Hematopoietic multipotent progenitor cell treated with erythropoietin and hydrocortisone succinate and interleukin-3 and kit ligand, for 8 days (in vitro differentiated cells): ENCODE data around the gene SDK2.

Experiments
- DNase-seq: peaks from one replicate; pipeline ENCODE4 v3.0.0-alpha.2; 2015

SDK2 gene

DNA sequence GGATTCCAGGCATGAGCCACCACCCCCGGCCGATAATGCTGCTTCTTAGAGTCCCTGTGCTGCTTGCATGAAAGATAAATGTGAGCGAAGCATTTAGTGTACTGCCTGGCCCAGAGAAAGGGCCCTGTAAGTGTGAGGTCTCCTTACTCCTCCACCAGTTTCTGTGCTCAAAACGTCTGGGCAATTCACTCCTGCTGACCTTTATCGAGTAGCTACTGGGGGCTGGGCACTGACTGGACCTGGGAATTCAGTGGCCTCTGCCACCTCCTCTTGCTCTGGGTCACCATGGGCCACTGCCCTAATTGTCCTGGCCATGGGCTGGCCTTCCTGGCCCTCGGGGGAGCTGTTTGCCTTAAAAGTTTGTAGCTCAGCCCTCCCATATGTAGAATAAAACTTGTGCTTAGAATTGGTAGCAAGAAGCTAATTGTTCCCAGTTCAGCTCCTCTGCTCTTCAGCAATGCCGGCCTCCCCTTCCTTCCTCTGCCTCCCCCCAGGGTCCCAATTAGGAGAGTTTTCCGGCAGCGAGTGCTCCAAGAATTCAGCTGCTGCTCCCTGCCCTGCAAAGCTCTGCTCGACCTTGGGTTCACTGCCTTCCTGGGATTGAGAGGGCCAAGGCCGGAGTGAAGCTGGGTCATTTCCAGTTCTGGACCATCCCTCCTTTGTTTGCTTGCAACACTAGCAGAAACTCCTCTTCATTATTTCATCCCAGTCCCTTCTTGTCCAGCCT is 233.5 kb downstream of the SDK2 start:
- no peak for DNase-seq

GRCh38 chr17:73404246-73404645 is 240.0 kb downstream of the SDK2 start:
- no peak for DNase-seq

GRCh38 chr17:73402466-73402865 is 241.8 kb downstream of the SDK2 start:
- no peak for DNase-seq

DNA sequence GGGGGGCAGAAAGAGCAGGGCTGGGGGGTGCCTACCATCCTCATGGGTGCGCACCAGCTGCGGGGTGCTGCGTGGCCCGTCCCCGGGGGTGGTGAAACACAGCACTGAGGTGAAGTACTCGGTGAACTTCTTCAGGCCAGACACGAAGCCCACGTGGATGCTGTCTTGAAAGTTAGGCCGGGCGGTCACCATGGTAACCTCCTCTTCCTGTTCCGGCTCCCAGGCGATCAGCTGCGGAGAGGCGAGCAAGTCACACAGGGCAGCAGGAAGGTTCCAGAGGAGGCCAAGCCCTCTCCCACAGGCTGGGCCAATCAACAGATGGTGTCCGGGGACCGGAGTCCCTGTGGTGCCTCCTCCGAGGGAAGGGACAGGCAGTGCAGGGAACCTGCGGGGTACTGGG is 242.3 kb downstream of the SDK2 start:
- DNase-seq, result peak; percentile 13

DNA sequence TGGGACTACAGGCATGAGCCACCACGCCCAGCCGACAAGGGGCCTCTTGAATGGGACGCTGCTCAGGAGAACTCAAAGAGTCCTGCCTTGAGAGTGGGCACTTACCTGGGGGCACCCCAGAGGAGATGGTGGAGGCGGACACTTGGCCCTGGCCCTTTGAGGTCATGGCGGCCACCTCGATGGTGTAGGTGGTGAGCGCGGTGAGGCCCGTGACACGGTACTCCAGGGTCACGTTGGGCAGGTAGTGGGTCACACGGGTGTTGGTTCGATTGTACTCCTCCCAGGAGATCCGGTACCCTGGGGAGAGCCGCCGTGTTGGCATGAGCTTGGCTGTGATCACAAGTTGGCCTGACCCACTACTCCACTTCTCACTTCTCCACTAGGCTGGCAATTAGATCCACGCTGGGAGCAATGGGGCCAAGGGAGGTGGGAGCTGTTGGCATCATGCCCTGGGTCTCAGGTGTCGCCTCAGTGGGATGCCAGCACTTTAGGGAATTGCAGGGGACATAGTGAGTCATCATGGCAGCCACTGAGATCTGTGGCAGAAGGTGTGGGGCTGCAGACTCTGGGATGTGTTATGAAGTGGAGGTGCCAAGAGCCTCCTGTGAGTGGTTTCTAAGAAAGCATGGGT is 243.2 kb downstream of the SDK2 start:
- no peak for DNase-seq

DNA sequence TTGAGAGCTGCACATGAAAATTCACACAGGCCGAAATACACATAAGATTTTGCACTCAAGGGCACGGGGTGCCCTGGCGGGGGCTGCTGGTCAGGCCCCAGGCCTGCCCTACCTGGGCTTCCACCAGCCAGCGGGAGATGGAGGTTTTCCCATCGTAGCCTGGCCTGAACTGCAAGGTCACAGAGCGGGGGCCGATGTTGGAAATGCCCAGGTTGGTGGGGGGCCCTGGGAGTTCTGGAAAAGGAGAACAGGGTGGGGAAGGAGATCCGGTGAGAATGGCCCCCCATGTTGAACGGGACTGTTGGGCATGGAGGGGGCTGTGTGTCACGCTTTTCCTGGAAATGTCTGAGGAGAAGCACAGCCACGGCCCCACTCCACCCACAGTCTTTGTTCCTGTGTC is 245.2 kb downstream of the SDK2 start:
- no peak for DNase-seq

- no peak for DNase-seq
Observed at GRCh38 chr17:73397856-73398540, 246.2 kb downstream of the SDK2 start.

DNA sequence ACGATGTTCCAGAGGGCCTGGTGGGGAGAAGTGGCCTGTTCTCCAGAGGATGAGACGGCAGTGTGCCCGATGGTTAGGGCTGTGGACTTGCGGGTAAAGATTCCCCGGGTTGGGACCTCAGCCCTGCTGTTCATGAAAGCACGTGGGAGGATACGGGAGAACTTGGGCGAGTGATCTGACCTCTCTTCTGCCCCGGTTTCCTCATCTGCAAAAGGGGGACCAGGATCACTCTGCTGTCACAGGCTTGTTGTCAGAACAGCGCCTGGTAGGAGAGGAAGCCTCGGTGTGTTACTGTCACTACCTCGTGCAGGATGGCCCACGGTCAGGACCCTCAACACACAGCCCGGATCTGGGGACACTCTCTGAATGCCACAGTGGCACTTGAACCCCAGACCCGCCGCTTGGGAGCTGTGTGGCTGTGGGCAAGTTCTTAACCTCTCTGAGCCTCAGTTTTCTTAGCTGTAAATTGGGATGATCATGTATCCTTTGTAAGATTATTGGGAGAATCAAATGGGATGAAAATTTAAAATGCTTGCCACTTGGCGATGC is 246.9 kb downstream of the SDK2 start:
- DNase-seq, result no peak

DNA sequence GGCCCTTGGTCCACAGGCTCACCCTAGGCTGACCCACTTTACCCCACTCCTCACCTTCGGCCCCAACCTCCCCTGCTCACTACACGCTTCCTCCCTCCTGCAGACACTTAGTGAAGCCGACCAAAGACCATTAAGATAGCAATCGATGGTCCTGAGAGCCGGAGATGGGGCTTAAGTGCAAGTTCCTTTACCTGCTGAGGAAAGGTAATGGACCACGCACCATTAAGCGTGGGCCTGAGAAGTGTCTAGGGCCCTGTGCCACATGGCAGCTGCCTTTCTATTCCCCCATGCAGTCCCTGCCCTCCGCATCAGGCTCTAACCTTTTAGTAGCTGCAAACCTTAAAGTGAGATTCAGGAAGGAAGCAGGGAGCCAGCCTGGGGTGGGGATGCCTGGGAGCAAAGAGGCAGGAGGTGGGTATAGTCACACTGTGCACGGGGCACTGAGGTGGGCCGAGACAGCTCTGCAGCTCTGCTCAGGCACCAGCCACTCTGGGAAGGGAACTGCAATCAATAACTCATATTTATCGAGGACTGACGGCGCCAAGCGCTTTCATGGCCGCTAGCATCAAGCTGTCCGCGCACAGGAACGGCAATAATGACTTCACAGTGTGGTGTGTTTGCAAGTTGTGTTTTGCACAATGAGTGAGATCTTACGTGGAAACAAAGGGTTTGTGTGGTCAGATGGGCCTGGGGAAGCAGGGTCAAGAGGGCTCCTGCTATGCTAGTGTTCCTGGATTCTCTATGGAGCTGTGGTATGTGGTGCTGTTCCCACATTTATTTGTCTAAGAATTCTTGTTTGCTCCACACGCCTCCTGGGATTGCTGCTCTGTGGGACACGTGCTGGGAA is 247.6 kb downstream of the SDK2 start:
- DNase-seq, result no peak

DNA sequence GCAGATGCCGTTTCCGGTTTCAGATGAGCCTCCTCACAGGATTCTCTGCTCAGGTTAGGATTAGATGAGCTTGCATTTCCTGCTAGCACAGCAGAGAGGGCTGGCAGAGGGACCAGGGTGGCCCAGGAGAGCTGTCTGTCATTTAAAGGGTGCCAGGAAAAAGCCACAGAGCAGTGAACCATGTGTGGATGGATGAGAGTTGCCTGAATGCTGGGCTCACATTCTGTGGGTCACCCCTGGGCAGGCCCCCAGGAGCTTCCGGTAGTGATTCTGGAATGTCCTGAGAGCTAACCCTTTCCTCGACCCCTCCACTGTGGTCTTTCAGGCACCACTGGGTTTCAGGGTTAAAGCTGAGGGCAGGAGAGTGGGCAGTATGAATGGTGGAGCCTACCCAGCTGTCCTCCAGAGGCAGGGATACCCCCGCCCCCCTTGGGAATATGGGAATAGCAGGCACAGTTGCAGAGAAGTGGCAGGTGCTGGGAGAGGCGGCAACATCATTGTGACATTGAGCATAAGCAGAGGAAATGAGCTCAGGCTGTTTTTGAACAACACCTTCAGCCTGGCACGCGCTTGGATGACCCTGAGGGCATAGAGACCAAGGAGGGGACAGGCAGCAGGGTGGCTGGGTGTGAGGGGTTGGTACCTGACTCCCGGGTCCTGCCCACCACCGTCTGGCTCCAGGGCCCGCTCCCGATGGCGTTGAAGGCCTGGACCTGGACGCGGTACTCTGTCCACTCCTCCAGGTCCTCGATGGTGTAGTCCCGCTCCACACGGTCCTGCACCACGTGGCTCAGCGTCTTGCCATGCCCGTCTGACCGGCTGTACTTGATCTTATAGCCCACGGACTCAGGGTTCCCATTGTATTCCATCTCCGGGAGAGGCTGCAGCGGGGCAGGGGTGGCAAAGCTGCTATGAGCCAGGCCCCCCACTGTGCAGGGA is 249.5 kb downstream of the SDK2 start:
- DNase-seq, result no peak

DNA sequence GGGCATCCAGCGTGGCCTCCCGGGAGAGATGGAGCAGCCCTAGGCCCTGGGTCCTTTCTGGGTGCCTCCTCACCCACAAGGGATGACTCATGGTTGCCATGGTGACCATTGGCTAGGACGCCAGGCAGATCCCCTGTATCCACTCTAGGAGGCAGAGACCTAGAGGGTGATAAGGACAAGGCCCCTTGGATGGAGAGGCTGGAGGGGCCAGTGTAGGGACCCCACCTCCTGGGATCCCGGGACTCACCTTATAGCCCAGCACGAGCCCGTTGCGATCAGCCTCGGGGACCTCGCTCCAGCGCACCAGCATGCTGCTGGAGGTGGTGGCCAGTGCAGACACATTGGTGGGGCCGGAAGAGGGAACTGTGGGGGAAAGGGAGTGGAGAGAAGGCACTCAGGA is 250.3 kb downstream of the SDK2 start:
- peak; percentile 4 for DNase-seq

- no peak for DNase-seq
Observed at GRCh38 chr17:73393381-73393780, 250.9 kb downstream of the SDK2 start.

GRCh38 chr17:73391331-73392265 is 252.6 kb downstream of the SDK2 start:
- no peak for DNase-seq

GRCh38 chr17:73390851-73391250 is 253.4 kb downstream of the SDK2 start:
- DNase-seq, result no peak

DNA sequence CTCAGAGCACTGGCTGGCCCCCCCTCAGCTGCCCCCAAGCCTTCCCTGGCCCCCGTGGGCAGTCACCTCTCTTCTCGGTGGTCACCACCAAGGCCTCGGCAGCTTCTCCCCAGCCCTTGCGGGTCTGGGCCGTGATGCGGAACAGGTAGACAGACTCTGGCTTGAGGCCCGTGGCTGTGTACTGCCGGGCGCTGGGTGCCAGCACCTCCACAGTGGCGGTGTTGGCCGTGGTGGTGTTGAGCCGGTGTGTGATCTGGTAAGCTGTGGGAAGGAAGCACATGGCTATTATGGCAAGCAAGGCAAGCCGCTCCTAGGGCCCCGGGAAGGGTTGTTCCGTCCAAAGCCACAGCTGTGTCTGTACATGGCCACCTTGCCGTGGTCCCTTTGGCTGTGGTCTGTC is 254.0 kb downstream of the SDK2 start:
- DNase-seq, result no peak

DNA sequence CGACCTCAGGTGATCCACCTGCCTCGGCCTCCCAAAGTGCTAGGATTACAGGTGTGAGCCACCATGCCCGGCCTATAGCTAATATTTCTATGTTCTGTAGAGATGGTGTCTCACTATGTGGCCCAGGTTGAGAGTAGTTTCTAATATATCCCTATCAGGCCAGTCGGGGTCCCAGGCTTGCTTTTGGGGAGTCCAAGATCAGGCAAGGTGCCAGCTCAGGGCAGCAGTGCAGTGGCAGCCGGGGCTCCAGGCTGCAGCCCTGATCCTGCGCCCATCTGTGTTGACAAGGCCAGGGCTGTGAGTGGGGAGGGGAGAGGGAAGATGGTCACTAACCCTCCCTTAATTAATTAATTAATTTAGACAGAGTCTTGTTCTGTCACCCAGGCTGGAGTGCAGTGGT is 254.8 kb downstream of the SDK2 start:
- no peak for DNase-seq

- DNase-seq, result no peak
Observed at GRCh38 chr17:73388578-73388905, 255.7 kb downstream of the SDK2 start.

- DNase-seq, result no peak
Observed at GRCh38 chr17:73387746-73388577, 256.3 kb downstream of the SDK2 start.

GRCh38 chr17:73386561-73386960 is 257.7 kb downstream of the SDK2 start:
- DNase-seq, result no peak

GRCh38 chr17:73384926-73385325 is 259.3 kb downstream of the SDK2 start:
- no peak for DNase-seq
